ENCODE results near the gene ABCC3.
"Not testable (repeated sequence)": the region's sequence is repeated elsewhere in the genome, so short reads cannot be mapped to it uniquely, and the experiment has no call there.

ABCC3 gene

GRCh38 chr17:50679008-50679544 is 44.4 kb downstream of the ABCC3 start:
- TF ChIP-seq ZFX (IDR thresholded peaks at IDR 0.05) (no peak), CTCF (conservative IDR thresholded peaks at IDR 0.05) (no peak)
- H3K27ac ChIP-seq = no peak overlapping the region

GRCh38 chr17:50680126-50680525 is 45.4 kb downstream of the ABCC3 start:
- no peak for TF ChIP-seq CTCF (conservative IDR thresholded peaks at IDR 0.05)
- TF ChIP-seq ZFX (IDR thresholded peaks at IDR 0.05) = no peak
- no peak overlapping the region for H3K27ac ChIP-seq

- not testable (repeated sequence) for H3K27ac ChIP-seq
Measured at GRCh38 chr17:50680543-50681262, 46.0 kb downstream of the ABCC3 start.

- TF ChIP-seq ZFX (IDR thresholded peaks at IDR 0.05) = no peak
- TF ChIP-seq CTCF (conservative IDR thresholded peaks at IDR 0.05) = peak; percentile 79
- H3K27ac ChIP-seq = no peak overlapping the region
Measured at GRCh38 chr17:50681263-50682200, 46.9 kb downstream of the ABCC3 start.

- TF ChIP-seq ZFX (IDR thresholded peaks at IDR 0.05) (no peak), CTCF (conservative IDR thresholded peaks at IDR 0.05) (no peak)
- H3K27ac ChIP-seq = no peak overlapping the region
Measured at GRCh38 chr17:50682441-50682840, 47.8 kb downstream of the ABCC3 start.

GRCh38 chr17:50682938-50683337 is 48.3 kb downstream of the ABCC3 start:
- H3K27ac ChIP-seq = peak overlapping the region; percentile 85; the same call in 1 of the 2 replicates
- TF ChIP-seq ZFX (IDR thresholded peaks at IDR 0.05) (no peak), CTCF (conservative IDR thresholded peaks at IDR 0.05) (no peak)

- H3K27ac ChIP-seq = peak overlapping the region; percentile 85
- no peak for TF ChIP-seq ZFX (IDR thresholded peaks at IDR 0.05)
Measured at GRCh38 chr17:50683434-50684287, 49.0 kb downstream of the ABCC3 start.
